Astrocyte of the spinal cord (primary cell): ENCODE data around the gene PRKCH.
"Not testable (repeated sequence)": the region's sequence is repeated elsewhere in the genome, so short reads cannot be mapped to it uniquely, and the experiment has no call there.

Experiments used
- DNase-seq: peaks from one replicate; pipeline ENCODE4 v3.0.0; 2011; ENCODE audit warnings: low read depth, low spot score
- H3K4me3 ChIP-seq: 2 replicates; pipeline ENCODE4 v1.5.1; 2011; ENCODE audit warnings: low read depth, mild to moderate bottlenecking, low read length, moderate library complexity
- in situ Hi-C: cut with HindIII; loops from 2 replicates; pipeline ENCODE4 v1.10.0; 2017; ENCODE audit warnings: low sequenced_read_pairs
- TF ChIP-seq, protein P1 (sequence below): IDR thresholded peaks from 2 replicates; pipeline ENCODE4 v1.5.1; 2012; ENCODE audit warnings: low read depth, mild to moderate bottlenecking, low read length, inconsistent platforms

Gene PRKCH

GRCh38 chr14:61298824-61299223, 22.6 kb upstream of the PRKCH start:
- H3K4me3 ChIP-seq = no peak overlapping the region
- in situ Hi-C loops = no loop called here
- TF ChIP-seq, protein P1, sequence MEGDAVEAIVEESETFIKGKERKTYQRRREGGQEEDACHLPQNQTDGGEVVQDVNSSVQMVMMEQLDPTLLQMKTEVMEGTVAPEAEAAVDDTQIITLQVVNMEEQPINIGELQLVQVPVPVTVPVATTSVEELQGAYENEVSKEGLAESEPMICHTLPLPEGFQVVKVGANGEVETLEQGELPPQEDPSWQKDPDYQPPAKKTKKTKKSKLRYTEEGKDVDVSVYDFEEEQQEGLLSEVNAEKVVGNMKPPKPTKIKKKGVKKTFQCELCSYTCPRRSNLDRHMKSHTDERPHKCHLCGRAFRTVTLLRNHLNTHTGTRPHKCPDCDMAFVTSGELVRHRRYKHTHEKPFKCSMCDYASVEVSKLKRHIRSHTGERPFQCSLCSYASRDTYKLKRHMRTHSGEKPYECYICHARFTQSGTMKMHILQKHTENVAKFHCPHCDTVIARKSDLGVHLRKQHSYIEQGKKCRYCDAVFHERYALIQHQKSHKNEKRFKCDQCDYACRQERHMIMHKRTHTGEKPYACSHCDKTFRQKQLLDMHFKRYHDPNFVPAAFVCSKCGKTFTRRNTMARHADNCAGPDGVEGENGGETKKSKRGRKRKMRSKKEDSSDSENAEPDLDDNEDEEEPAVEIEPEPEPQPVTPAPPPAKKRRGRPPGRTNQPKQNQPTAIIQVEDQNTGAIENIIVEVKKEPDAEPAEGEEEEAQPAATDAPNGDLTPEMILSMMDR = no peak
- DNase-seq = no peak

GRCh38 chr14:61300209-61300608, 21.2 kb upstream of the PRKCH start:
- in situ Hi-C loops = no loop called here
- H3K4me3 ChIP-seq = no peak overlapping the region
- TF ChIP-seq, protein P1 = no peak
- no peak for DNase-seq

- DNase-seq = no peak
Measured at GRCh38 chr14:61300754-61301153, 20.6 kb upstream of the PRKCH start.

GRCh38 chr14:61304688-61305087, 16.7 kb upstream of the PRKCH start:
- no peak overlapping the region for H3K4me3 ChIP-seq
- no peak for DNase-seq
- TF ChIP-seq, protein P1 = no peak
- in situ Hi-C loops = no loop called here

More at GRCh38 chr14:61300754-61301153, 20.6 kb upstream of the PRKCH start:
- TF ChIP-seq, protein P1 = no peak
- H3K4me3 ChIP-seq = no peak overlapping the region
- in situ Hi-C loops = no loop called here

GRCh38 chr14:61308198-61308597, 13.2 kb upstream of the PRKCH start:
- TF ChIP-seq, protein P1 = no peak
- H3K4me3 ChIP-seq = no peak overlapping the region
- DNase-seq = no peak
- in situ Hi-C loops = no loop called here

DNA sequence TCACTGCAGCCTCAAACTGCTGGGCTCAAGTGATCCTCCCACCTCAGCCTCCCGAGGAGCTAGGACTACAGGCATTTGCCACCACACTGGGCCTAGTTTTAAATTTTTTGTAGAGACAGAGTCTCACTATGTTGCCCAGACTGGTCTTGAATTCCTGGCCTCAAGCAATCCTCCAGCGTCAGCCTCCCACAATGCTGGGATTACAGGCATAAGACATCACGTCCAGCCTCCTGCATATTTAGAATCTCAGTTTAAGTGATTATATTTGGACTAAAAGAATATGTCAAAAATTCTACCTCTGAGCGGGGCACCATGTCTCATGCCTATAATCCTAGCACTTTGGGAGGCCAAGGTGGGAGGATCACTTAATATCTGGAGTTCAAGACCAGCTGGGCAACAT, 12.7 kb upstream of the PRKCH start:
- H3K4me3 ChIP-seq, DNase-seq, in situ Hi-C loops: not testable (repeated sequence)

DNA sequence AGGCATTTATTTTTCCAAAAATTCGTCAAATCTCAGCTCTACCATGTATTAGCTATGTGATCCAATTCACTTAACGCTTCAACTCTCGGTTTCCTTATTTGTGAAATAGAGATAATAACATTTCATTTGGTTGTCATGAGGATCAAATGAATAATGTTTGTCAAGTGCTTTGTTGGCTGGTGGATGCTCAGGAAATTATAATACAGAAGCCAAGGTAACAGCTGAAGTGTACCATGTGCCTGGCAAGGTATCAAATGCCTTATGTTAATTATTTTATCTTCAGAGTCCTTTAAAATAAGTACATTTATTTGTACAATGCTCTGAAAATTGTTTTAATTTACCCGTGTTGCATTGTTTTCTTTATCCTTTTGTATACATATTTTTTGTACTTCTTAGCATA, 6.1 kb upstream of the PRKCH start:
- no peak overlapping the region for H3K4me3 ChIP-seq
- DNase-seq = no peak
- TF ChIP-seq, protein P1 = no peak
- in situ Hi-C loops = no loop called here
